GM20000 (cell line): ENCODE data around the gene OSBPL6.
"Not testable (repeated sequence)": the region's sequence is repeated elsewhere in the genome, so short reads cannot be mapped to it uniquely, and the experiment has no call there.

Experiments
- DNase-seq: peaks from one replicate; pipeline ENCODE4 v3.0.0; 2012; ENCODE audit warnings: low spot score
- TF ChIP-seq, protein P1 (sequence below): IDR thresholded peaks from 2 replicates; pipeline ENCODE4 v1.5.1; 2012; ENCODE audit warnings: mild to moderate bottlenecking, control low read depth; ENCODE audit errors: extremely low read depth, missing control alignments

Gene OSBPL6

DNA sequence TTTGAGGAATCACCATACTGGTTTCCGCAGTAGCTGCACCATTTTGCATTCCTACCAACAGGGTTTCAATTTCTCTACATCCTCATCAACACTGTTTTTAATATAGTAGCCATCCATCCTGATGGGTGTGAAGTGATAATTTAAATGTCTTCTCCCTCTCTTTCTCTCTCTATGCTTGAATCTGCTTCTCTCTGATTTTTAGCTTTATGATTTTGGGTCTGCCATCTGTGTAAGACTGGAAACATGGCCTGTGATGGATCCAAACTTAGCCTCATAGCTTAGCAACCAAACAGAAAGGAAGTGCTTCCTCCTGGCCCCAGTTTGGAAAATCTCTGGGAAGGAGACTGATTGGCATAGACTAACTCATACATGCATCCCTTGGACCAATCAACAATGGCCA, 33.7 kb upstream of the OSBPL6 start:
- TF ChIP-seq, protein P1, sequence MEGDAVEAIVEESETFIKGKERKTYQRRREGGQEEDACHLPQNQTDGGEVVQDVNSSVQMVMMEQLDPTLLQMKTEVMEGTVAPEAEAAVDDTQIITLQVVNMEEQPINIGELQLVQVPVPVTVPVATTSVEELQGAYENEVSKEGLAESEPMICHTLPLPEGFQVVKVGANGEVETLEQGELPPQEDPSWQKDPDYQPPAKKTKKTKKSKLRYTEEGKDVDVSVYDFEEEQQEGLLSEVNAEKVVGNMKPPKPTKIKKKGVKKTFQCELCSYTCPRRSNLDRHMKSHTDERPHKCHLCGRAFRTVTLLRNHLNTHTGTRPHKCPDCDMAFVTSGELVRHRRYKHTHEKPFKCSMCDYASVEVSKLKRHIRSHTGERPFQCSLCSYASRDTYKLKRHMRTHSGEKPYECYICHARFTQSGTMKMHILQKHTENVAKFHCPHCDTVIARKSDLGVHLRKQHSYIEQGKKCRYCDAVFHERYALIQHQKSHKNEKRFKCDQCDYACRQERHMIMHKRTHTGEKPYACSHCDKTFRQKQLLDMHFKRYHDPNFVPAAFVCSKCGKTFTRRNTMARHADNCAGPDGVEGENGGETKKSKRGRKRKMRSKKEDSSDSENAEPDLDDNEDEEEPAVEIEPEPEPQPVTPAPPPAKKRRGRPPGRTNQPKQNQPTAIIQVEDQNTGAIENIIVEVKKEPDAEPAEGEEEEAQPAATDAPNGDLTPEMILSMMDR = no peak
- no peak for DNase-seq

DNA sequence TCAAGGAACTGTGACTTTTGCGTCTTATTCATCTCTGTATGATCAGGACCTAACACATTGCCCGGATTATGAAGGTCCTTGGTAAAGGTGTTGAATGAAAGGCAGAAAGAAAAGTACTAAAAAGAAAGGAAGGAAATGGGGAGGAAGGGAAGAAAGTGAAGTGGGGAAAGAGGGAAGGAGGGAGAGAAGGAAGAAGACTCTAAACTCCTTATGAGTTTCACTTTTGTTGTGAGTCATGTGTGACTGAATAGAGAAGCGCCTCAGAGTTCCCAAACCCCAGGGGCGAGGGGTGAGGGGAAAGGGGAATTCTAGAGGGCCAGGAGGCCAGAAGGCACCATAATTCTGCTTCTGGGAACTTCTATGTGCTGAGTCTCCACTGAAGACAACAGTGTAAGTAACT, 30.9 kb upstream of the OSBPL6 start:
- DNase-seq = no peak
- TF ChIP-seq, protein P1 = no peak

DNA sequence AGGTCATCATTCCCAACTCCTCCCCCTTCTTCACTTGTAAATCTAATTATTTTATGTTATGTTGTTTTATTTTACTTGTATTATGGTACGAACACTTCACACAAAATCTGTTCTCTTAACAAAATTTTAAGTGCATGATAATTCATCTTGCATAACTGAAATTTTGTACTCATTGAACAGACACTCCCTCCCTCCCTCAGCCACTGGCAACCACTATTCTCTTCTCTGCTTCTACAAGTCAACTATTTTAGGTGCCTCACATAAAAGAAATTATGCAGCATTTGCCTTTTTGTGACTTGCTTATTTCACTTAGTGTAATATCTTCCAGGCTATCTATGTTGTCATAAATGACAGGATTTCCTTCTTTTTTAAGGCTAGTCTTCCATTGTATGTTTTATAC, 30.4 kb upstream of the OSBPL6 start:
- DNase-seq = no peak
- TF ChIP-seq, protein P1 = no peak

DNA sequence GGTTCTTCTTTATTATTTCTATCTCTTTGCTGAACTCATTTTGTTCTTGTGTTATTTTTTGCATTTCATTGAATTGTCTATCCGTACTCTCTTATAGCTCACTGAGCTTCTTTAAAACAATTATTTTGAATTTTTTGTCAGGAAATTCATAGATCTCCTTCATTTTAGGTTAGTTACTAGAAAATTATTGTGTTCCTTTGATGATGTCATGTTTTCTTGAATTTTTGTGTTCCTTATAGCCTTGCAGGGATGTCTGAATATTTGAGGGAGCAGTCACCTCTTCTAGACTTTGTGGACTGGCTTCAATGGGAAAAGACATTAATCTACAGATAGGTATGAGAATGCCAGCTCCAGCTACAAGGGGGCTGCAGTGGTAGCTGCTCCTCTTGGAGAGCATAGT, 20.7 kb upstream of the OSBPL6 start:
- DNase-seq = no peak
- TF ChIP-seq, protein P1 = no peak

DNA sequence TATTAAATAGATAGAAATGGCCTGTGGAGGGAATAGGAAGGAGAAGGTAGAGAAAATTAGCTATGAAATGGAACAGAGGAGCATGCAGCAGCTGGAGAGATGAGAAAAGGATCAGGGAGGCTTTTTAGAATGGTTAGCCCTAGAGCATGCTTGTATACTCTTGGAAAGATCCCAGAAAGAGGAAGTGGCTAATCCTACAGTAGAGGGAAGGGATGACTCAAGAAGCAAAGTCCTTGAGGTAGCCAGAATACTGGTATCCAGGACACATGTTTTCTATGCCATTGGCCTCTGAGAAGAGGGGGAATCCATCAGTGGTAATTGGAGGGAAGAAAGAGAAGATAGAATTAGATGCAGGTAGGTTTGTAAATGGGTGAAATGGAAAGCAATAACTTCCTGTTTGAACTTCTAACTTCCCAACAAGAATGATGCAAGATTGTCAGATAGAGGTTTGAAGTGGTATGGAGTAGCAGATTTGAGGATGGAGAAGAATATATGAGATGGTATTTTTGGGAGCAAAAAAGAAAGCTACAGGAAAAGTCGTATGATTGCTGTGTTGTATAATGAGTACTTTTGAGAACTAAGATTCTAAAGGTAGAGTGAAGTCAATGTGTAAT, 17.1 kb upstream of the OSBPL6 start:
- TF ChIP-seq, protein P1 = no peak
- no peak for DNase-seq

DNA sequence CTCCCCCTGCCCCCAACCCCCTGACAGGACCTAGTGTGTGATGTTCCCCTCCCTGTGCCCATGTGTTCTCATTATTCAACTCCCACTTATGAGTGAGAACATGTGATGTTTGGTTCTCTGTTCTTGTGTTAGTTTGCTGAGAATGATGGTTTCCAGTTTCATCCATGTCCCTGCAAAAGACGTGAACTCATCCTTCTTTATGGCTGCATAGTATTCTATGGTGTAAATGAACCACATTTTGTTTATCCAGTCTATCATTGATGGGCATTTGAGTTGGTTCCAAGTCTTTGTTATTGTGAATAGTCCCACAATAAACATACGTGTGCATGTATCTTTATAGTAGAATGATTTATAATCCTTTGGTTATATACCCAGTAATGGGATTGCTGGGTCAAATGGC, 13.7 kb upstream of the OSBPL6 start:
- not testable (repeated sequence) for DNase-seq

DNA sequence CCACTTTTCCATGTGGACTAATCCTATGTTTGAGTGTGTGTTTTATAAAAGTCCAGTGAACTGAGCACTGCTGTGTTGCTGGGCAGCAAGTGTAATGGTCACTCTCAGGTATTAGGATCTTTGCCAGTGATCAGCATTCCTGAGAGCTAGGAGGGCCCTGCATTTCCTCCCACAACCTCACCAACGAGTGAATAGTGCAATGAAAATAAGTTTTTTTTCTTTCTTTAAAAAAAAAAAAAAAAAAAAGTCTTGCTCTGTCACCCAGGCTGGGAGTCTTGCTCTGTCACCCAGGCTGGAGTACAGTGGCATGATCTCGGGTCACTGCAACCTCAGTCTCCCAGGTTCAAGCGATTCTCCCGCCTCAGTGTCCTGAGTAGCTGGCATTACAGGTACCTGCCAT, 6.5 kb upstream of the OSBPL6 start:
- DNase-seq = no peak
- TF ChIP-seq, protein P1 = no peak

DNA sequence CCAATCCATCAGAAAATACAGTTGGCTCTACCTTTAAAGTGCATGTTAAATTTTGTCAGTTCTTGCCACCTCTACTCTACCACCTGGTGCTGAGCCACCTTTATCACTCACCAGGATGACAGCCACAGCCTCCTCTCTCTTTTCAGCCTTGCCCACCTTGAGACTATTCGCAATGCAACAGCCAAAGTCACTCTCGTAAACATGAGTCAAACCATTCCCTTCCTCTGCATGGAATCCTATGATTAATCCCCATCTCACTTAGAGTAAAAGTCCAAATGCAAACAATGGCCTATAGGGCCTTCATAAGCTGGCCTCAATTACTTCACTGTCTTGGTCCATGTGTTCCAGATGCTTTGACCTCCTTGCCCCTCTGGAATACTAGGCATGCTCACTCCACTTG, 5.8 kb upstream of the OSBPL6 start:
- TF ChIP-seq, protein P1 = no peak
- DNase-seq = no peak
